IMR-90 (cell line): Measurements from ENCODE around the gene PHF21B.

Experiments
- CEBPB ChIP-seq: IDR thresholded peaks from 2 replicates; pipeline ENCODE4 v1.6.1; 2012; ENCODE audit warnings: low read depth, low read length, improper control_type of control experiment
- CTCF ChIP-seq: conservative IDR thresholded peaks from 2 replicates; pipeline ENCODE4 v1.5.1; 2012; ENCODE audit warnings: mild to moderate bottlenecking, low read depth, low read length, improper control_type of control experiment
- MAFK ChIP-seq: IDR thresholded peaks from 2 replicates; pipeline ENCODE4 v1.6.1; 2012; ENCODE audit warnings: low read depth, low read length, improper control_type of control experiment
- MXI1 ChIP-seq: IDR thresholded peaks from 2 replicates; pipeline ENCODE4 v1.6.1; 2012; ENCODE audit warnings: low read depth, mild to moderate bottlenecking, low read length, moderate library complexity, borderline replicate concordance
- POLR2A ChIP-seq: IDR thresholded peaks from 2 replicates; pipeline ENCODE4 v1.6.1; 2012; ENCODE audit warnings: mild to moderate bottlenecking, low read depth, low read length
- RAD21 ChIP-seq: IDR thresholded peaks from 2 replicates; pipeline ENCODE4 v1.6.1; 2012; ENCODE audit warnings: low read length, improper control_type of control experiment
- RCOR1 ChIP-seq: IDR thresholded peaks from 2 replicates; pipeline ENCODE4 v1.6.1; 2012; ENCODE audit warnings: mild to moderate bottlenecking, low read length, improper control_type of control experiment; ENCODE audit not compliant: insufficient replicate concordance
- RFX5 ChIP-seq: IDR thresholded peaks from 2 replicates; pipeline ENCODE4 v1.8.0; 2012; ENCODE audit warnings: low read depth, mild to moderate bottlenecking, low read length, moderate library complexity

DNA sequence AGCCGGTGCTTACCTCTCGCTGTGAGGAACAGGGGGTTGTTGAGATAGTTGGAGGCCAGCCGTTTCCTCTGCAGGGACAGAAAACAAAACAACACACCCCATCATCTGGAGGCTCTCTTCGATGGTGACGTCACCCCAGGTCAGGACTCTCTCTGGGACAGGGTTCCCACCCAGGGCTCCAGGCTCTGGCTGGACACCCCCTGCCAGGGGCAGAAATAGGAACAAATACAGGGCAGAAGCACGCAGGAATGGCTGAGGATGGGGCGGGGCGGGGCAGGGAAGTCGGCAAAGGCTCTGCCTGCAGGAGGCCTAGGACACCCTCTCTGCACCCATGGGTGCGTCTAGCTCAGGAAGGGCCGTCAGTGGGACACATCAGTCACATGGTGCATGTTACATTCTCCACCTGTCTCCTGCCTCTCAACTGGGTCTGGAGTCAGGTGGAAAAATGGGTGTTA is 118.5 kb downstream of the PHF21B start:
- TF ChIP-seq POLR2A (no peak), CTCF (no peak), MXI1 (no peak), MAFK (no peak), RFX5 (no peak), RCOR1 (no peak), RAD21 (no peak), CEBPB (no peak)
